Caco-2 (cell line): ENCODE data around the gene MAPK11. TPM values are rescaled to one million over a fixed set of nuclear protein-coding genes. Genes with fewer than 3 reads are reported as not detected.

ENCODE experiments used
- BruUV-seq: library from RNA; stranded (reverse); fragments of 400-500 nt; replicated peaks from 2 replicates; lab custom pipeline; 2021; lab: Mats Ljungman, UMichigan
- CTCF ChIA-PET: fragments of 300-600 bp; sonication (Branson Sonifier 250); formaldehyde crosslinking; loops from one replicate; lab custom pipeline; 2022; ENCODE audit warnings: antibody characterized with exemption; lab: Charles Lee
- POLR2A ChIA-PET: fragments of 300-600 bp; sonication (Branson Sonifier 250); formaldehyde crosslinking; loops from one replicate; lab custom pipeline; 2022; ENCODE audit warnings: antibody characterized with exemption; lab: Charles Lee
- DNase-seq, 2 experiments: peaks; one replicate each; pipeline versions ENCODE4 v3.0.0 to v3.0.0-alpha.2; 2020 to 2022
- H3K27me3 ChIP-seq: replicated peaks from 2 replicates; pipeline ENCODE4 v1.6.0; 2011; ENCODE audit warnings: low read length; ENCODE audit not compliant: control insufficient read depth, insufficient read depth
- H3K36me3 ChIP-seq: 2 replicates; pipeline ENCODE4 v1.5.1; 2011; ENCODE audit warnings: low read length; ENCODE audit not compliant: control insufficient read depth, insufficient read depth
- H3K4me1 ChIP-seq: fragments of 250-450 bp; sonication (Bioruptor Pico); 2 replicates; pipeline ENCODE4 v1.5.1; 2020; ENCODE audit warnings: mild to moderate bottlenecking
- H3K4me3 ChIP-seq: 2 replicates; pipeline ENCODE4 v1.5.1; 2011; ENCODE audit warnings: low read depth, mild to moderate bottlenecking, control low read depth, low read length
- H3K9me3 ChIP-seq: fragments of 250-450 bp; sonication (Bioruptor Pico); 2 replicates; pipeline ENCODE4 v1.5.1; 2020; ENCODE audit warnings: mild to moderate bottlenecking, moderate library complexity
- H3K27ac Mint-ChIP-seq: one replicate; pipeline ENCODE4 v1.8.0; 2022; ENCODE audit warnings: mixed read lengths; ENCODE audit not compliant: unreplicated experiment
- H3K27me3 Mint-ChIP-seq: one replicate; pipeline ENCODE4 v1.8.0; 2022; ENCODE audit warnings: mixed read lengths; ENCODE audit not compliant: insufficient read depth, unreplicated experiment
- H3K36me3 Mint-ChIP-seq: one replicate; pipeline ENCODE4 v1.8.0; 2022; ENCODE audit warnings: mild to moderate bottlenecking, mixed read lengths; ENCODE audit not compliant: insufficient read depth, unreplicated experiment
- H3K4me1 Mint-ChIP-seq: one replicate; pipeline ENCODE4 v1.8.0; 2022; ENCODE audit warnings: low read depth, mixed read lengths; ENCODE audit not compliant: unreplicated experiment
- H3K4me3 Mint-ChIP-seq: one replicate; pipeline ENCODE4 v1.8.0; 2022; ENCODE audit warnings: mild to moderate bottlenecking, moderate library complexity, mixed read lengths; ENCODE audit not compliant: unreplicated experiment
- H3K9me3 Mint-ChIP-seq: one replicate; pipeline ENCODE4 v1.8.0; 2022; ENCODE audit warnings: mixed read lengths; ENCODE audit not compliant: unreplicated experiment
- intact Hi-C: fragments of 100-400 bp; cut with micrococcal nuclease; formaldehyde crosslinking; loops from one replicate; pipeline ENCODE4 v1.10.0; 2022; ENCODE audit not compliant: unreplicated experiment
- total RNA-seq: library from RNA; stranded (reverse); gene quantifications from 2 replicates; pipeline ENCODE4 v1.2.3, GENCODE V29; 2022
- TF ChIP-seq, protein P1 (sequence below), 2 experiments: fragments of 200-600 bp in 1 of 2; IDR thresholded peaks; 1 replicate in 1 of 2; 2 replicates in 1 of 2; pipeline versions ENCODE4 v1.5.1 to v1.8.0; 2011 to 2022; ENCODE audit warnings: antibody characterized with exemption in 1 of 2, control low read depth in 1 of 2, inconsistent platforms in 1 of 2, low read depth in 1 of 2, low read length in 1 of 2, mild to moderate bottlenecking in 1 of 2, moderate library complexity in 1 of 2; ENCODE audit not compliant: insufficient read depth in 1 of 2, severe bottlenecking in 1 of 2, unreplicated experiment in 1 of 2

The MAPK11 gene
- total RNA-seq, 1 experiment from 2014 or later = 1.3 TPM

DNA sequence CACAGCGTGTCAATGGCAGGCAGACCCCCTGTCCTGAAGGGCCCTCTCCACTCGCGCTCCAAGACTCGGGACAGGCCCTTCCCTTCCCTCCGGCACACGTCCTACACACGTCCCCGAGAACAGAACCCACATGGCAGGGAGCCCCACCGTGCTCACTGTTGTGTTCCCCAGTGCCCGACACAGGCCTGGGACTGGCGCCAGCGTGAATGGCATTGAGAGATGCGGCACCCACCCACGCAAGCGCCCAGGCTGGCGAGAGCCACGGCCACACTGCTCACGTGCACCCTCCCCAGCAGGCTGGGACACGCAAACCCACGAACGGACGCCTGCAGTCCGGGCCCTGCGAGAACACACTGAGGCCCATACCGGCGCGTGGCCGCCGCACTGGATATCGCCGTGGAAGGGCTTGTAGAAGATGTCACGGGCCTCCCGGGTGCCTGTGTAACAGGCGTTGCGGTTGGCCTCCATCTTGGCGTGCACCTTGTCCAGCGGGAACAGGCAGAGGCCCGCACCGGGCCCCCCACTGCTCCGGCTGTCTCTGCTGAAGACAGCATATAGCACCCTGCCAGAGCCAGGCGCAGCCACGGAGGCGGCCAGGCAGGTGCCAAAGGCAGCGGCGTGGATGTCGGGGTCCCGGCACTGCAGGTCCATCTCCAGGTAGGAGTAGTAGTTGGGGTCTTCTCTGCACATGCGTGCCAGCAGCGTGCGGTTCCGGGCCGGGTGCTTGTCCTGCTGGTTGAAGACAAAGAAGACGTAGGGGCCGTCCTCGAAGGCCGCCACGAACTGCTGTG lies 19.2 kb upstream of the MAPK11 start:
- TF ChIP-seq, protein P1, sequence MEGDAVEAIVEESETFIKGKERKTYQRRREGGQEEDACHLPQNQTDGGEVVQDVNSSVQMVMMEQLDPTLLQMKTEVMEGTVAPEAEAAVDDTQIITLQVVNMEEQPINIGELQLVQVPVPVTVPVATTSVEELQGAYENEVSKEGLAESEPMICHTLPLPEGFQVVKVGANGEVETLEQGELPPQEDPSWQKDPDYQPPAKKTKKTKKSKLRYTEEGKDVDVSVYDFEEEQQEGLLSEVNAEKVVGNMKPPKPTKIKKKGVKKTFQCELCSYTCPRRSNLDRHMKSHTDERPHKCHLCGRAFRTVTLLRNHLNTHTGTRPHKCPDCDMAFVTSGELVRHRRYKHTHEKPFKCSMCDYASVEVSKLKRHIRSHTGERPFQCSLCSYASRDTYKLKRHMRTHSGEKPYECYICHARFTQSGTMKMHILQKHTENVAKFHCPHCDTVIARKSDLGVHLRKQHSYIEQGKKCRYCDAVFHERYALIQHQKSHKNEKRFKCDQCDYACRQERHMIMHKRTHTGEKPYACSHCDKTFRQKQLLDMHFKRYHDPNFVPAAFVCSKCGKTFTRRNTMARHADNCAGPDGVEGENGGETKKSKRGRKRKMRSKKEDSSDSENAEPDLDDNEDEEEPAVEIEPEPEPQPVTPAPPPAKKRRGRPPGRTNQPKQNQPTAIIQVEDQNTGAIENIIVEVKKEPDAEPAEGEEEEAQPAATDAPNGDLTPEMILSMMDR (IDR thresholded peaks at IDR 0.05; ENCODE audit: insufficient read depth in 1 of 2, low read depth in 1 of 2, low read length in 1 of 2, severe bottlenecking in 1 of 2, unreplicated experiment in 1 of 2) = no peak
- peaks cover 6% of the 10 kb centered on the region for H3K36me3 ChIP-seq
- peaks cover 7% of the 10 kb centered on the region for H3K4me1 Mint-ChIP-seq
- BruUV-seq = no TSS peak
- no peaks in the 10 kb centered on the region for H3K27me3 ChIP-seq
- intact Hi-C loops = no loop called here
- H3K9me3 Mint-ChIP-seq = no peaks in the 10 kb centered on the region
- no peak overlapping the region for H3K27ac Mint-ChIP-seq
- no peak for DNase-seq
- H3K4me3 ChIP-seq = no peak overlapping the region
- H3K4me1 ChIP-seq = peaks cover 16% of the 10 kb centered on the region
- ChIA-PET CTCF (no interaction called here), POLR2A (interaction anchor here (0.6 kb wide), 1 partner anchor 41 kb away, joined by 4 read pairs; no protein-coding TSS in a partner anchor)
- no peaks in the 10 kb centered on the region for H3K9me3 ChIP-seq
- no peaks in the 10 kb centered on the region for H3K27me3 Mint-ChIP-seq
- H3K4me3 Mint-ChIP-seq = no peak overlapping the region
- peaks cover 47% of the 10 kb centered on the region for H3K36me3 Mint-ChIP-seq

DNA sequence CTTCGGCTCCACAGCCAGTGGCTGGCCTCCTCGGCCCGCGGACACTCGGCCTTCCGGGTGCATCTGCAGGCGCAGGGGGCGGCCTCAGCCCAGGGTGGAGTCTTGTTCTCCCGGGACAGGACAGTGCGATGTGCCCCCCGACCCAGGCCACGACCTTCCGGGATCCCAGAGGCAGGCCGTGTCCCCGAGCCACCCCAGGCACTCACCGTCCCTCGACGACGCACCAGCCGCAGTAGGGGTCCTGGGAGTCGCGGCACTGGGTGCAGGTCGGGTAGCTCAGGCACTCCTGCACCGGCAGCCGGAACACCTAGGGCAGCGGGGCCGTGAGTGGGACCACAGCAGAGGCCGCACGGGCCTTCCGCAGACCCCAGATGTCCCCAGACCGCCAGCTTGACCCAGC lies 17.6 kb upstream of the MAPK11 start:
- TF ChIP-seq, protein P1 (IDR thresholded peaks at IDR 0.05; ENCODE audit: insufficient read depth in 1 of 2, low read depth in 1 of 2, low read length in 1 of 2, severe bottlenecking in 1 of 2, unreplicated experiment in 1 of 2) = no peak
- peaks cover 4% of the 10 kb centered on the region for H3K4me1 Mint-ChIP-seq
- no peak overlapping the region for H3K4me3 Mint-ChIP-seq
- Histone ChIP-seq H3K4me1 (peaks cover 11% of the 10 kb centered on the region), H3K36me3 (peaks cover 6% of the 10 kb centered on the region), H3K4me3 (no peak overlapping the region), H3K27me3 (no peaks in the 10 kb centered on the region), H3K9me3 (no peaks in the 10 kb centered on the region)
- DNase-seq = no peak
- peaks cover 52% of the 10 kb centered on the region for H3K36me3 Mint-ChIP-seq
- intact Hi-C loops = no loop called here
- H3K27ac Mint-ChIP-seq = no peak overlapping the region
- no peaks in the 10 kb centered on the region for H3K27me3 Mint-ChIP-seq
- POLR2A ChIA-PET = no interaction called here
- CTCF ChIA-PET = no interaction called here
- no peaks in the 10 kb centered on the region for H3K9me3 Mint-ChIP-seq
- BruUV-seq = no TSS peak

DNA sequence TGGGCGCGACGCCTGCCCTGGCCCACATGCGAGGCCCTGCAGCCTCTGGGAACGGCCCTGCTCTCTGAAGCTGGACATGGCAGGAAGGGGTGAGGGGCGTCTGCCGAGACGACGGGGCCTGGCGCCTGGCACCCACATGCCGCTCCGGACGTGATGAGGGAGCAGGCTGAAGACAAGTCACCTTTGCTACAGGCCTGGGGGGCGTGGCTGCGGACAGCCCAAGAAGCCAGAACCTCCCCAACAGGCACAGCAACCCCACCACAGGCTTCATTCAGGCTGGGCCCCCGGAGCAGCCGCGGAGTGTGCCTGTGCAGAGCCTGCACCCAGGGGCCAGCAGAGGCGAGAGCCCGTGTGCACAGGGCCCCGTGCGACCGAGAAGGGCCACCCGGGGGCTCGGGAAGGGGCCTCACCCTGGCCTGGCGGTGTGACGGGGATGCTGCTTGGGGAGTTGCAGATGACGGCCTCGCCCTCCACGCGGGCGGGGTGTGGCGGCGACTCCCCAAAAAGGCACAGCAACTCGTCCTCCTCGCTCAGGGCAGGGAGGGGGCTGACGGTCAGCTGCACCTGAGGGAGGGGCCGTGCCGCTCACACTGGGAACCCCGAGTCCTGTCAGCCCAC lies 16.6 kb upstream of the MAPK11 start:
- DNase-seq = no peak
- Mint-ChIP-seq H3K27ac (no peak overlapping the region), H3K36me3 (peaks cover 53% of the 10 kb centered on the region), H3K4me3 (no peak overlapping the region), H3K9me3 (no peaks in the 10 kb centered on the region), H3K27me3 (no peaks in the 10 kb centered on the region), H3K4me1 (no peaks in the 10 kb centered on the region)
- CTCF ChIA-PET = no interaction called here
- intact Hi-C loops = no loop called here
- Histone ChIP-seq H3K4me1 (peaks cover 14% of the 10 kb centered on the region), H3K4me3 (no peak overlapping the region), H3K27me3 (no peaks in the 10 kb centered on the region), H3K9me3 (no peaks in the 10 kb centered on the region), H3K36me3 (peaks cover 9% of the 10 kb centered on the region)
- no TSS peak for BruUV-seq
- POLR2A ChIA-PET = no interaction called here
- TF ChIP-seq, protein P1 (IDR thresholded peaks at IDR 0.05; ENCODE audit: insufficient read depth in 1 of 2, low read depth in 1 of 2, low read length in 1 of 2, severe bottlenecking in 1 of 2, unreplicated experiment in 1 of 2) = no peak
